Panc1 (cell line): Measurements from ENCODE around the gene RPS6KL1. TPM values are rescaled to one million over a fixed set of nuclear protein-coding genes. Genes with fewer than 3 reads are reported as not detected.

Experiments
- ATAC-seq: fragments of 200-7000 bp; cut with Tn5 transposase; 2 replicates; pipeline ENCODE4 v1.9.1; 2020; ENCODE audit warnings: mild to moderate bottlenecking, moderate library complexity
- BruUV-seq: library from RNA; stranded (reverse); fragments of 400-500 nt; replicated peaks from 2 replicates; lab custom pipeline; 2021; lab: Mats Ljungman, UMichigan
- CTCF ChIA-PET: fragments of 300-600 bp; sonication (Branson Sonifier 250); formaldehyde crosslinking; loops from one replicate; lab custom pipeline; 2022; ENCODE audit warnings: antibody characterized with exemption; lab: Charles Lee
- POLR2A ChIA-PET: fragments of 300-600 bp; sonication (Branson Sonifier 250); formaldehyde crosslinking; loops from one replicate; lab custom pipeline; 2022; ENCODE audit warnings: antibody characterized with exemption; lab: Charles Lee
- DNase-seq: peaks from one replicate; pipeline ENCODE4 v3.0.0-alpha.2; 2010; ENCODE audit warnings: low read depth, low spot score
- H3K27ac ChIP-seq: 2 replicates; pipeline ENCODE4 v1.5.1; 2011; ENCODE audit warnings: mild to moderate bottlenecking, low read length, inconsistent platforms
- H3K27me3 ChIP-seq: fragments of 200-500 bp; sonication (Bioruptor generic); 2 replicates; pipeline ENCODE4 v1.6.0; 2014; ENCODE audit warnings: low read length, inconsistent platforms; ENCODE audit not compliant: control insufficient read depth, insufficient read depth
- H3K36me3 ChIP-seq: fragments of 200-500 bp; sonication (Bioruptor generic); 2 replicates; pipeline ENCODE4 v1.5.1; 2014; ENCODE audit warnings: inconsistent platforms, mild to moderate bottlenecking, low read length, moderate library complexity; ENCODE audit not compliant: control insufficient read depth, insufficient read depth
- H3K4me1 ChIP-seq: 2 replicates; pipeline ENCODE4 v1.5.1; 2011; ENCODE audit warnings: inconsistent platforms, mild to moderate bottlenecking, low read length, moderate library complexity; ENCODE audit not compliant: control insufficient read depth, insufficient read depth
- H3K4me3 ChIP-seq, 2 experiments: 2 replicates each; pipeline ENCODE4 v1.5.1; 2011 to 2012; ENCODE audit warnings: low read depth in 2 of 2, low read length in 2 of 2, mild to moderate bottlenecking in 2 of 2, inconsistent platforms in 1 of 2, moderate library complexity in 1 of 2
- H3K9me3 ChIP-seq: fragments of 200-500 bp; sonication (Bioruptor generic); 2 replicates; pipeline ENCODE4 v1.5.1; 2014; ENCODE audit warnings: low read depth, mild to moderate bottlenecking, inconsistent platforms, low read length, moderate library complexity; ENCODE audit not compliant: control insufficient read depth, insufficient read depth
- CTCF ChIP-seq: fragments of 450-650 bp; IDR thresholded peaks from 2 replicates; pipeline ENCODE4 v1.5.1; 2017; ENCODE audit warnings: mild to moderate bottlenecking
- POLR2AphosphoS5 ChIP-seq: IDR thresholded peaks from 2 replicates; pipeline ENCODE4 v1.6.1; 2012; ENCODE audit warnings: mild to moderate bottlenecking, low read depth, low read length, moderate library complexity
- REST ChIP-seq, 2 experiments: IDR thresholded peaks; 2 replicates each; pipeline ENCODE4 v1.6.1; 2011 to 2012; ENCODE audit warnings: low read depth in 2 of 2, control low read depth in 1 of 2, low read length in 1 of 2, mild to moderate bottlenecking in 1 of 2, moderate library complexity in 1 of 2; ENCODE audit not compliant: insufficient read depth in 1 of 2
- SIN3A ChIP-seq: IDR thresholded peaks from 2 replicates; pipeline ENCODE4 v1.6.1; 2012; ENCODE audit warnings: low read depth, mild to moderate bottlenecking, low read length, moderate library complexity, borderline replicate concordance; ENCODE audit not compliant: insufficient read depth
- TCF7L2 ChIP-seq: IDR thresholded peaks from 2 replicates; pipeline ENCODE4 v1.6.1; 2011; ENCODE audit warnings: mild to moderate bottlenecking, low read depth, low read length, inconsistent platforms
- in situ Hi-C: cut with HindIII; loops from 2 replicates; pipeline ENCODE4 v1.10.0; 2016; ENCODE audit warnings: low sequenced_read_pairs, low pct_unique_long_range_greater_than_20kb
- intact Hi-C: fragments of 100-400 bp; cut with micrococcal nuclease; formaldehyde crosslinking; loops from one replicate; pipeline ENCODE4 v1.10.0; 2022; ENCODE audit not compliant: unreplicated experiment
- total RNA-seq: library from RNA; stranded (reverse); gene quantifications from one replicate; pipeline ENCODE4 v1.2.1, GENCODE V29; 2021; ENCODE audit not compliant: unreplicated experiment

Gene RPS6KL1
- total RNA-seq, 1 experiment from 2014 or later = 14.9 TPM

GRCh38 chr14:74893614-74894091, 29.4 kb downstream of the RPS6KL1 start:
- no peak for ATAC-seq
- ChIA-PET CTCF (no interaction called here), POLR2A (no interaction called here)
- intact Hi-C loops (no loop called here), in situ Hi-C loops (no loop called here)
- TF ChIP-seq POLR2AphosphoS5 (no peak), REST (IDR thresholded peaks at IDR 0.05; ENCODE audit: insufficient read depth in 1 of 2, low read depth in 2 of 2, low read length in 1 of 2) (no peak), TCF7L2 (no peak), CTCF (no peak), SIN3A (no peak)
- DNase-seq = no peak
- Histone ChIP-seq H3K36me3 (peaks cover 35% of the 10 kb centered on the region), H3K9me3 (no peaks in the 10 kb centered on the region), H3K4me3 (no peak overlapping the region), H3K4me1 (no peaks in the 10 kb centered on the region), H3K27me3 (no peaks in the 10 kb centered on the region), H3K27ac (no peak overlapping the region)
- no TSS peak for BruUV-seq

GRCh38 chr14:74892745-74893144, 30.3 kb downstream of the RPS6KL1 start:
- ChIA-PET CTCF (interaction anchor here (0.6 to 0.7 kb wide), 2 partner anchors 13 to 14 kb away, joined by 3 to 4 read pairs; no protein-coding TSS in a partner anchor), POLR2A (no interaction called here)
- H3K4me1 ChIP-seq = peaks cover 2% of the 10 kb centered on the region; the same call in 1 of the 2 replicates
- no peak for ATAC-seq
- no peak overlapping the region for H3K27ac ChIP-seq
- no peak overlapping the region for H3K4me3 ChIP-seq
- H3K36me3 ChIP-seq = peaks cover 35% of the 10 kb centered on the region
- H3K27me3 ChIP-seq = no peaks in the 10 kb centered on the region
- TF ChIP-seq REST (IDR thresholded peaks at IDR 0.05; ENCODE audit: insufficient read depth in 1 of 2, low read depth in 2 of 2, low read length in 1 of 2) (no peak), SIN3A (no peak), TCF7L2 (no peak), POLR2AphosphoS5 (no peak), CTCF (no peak)
- intact Hi-C loops (no loop called here), in situ Hi-C loops (no loop called here)
- DNase-seq = no peak
- no peaks in the 10 kb centered on the region for H3K9me3 ChIP-seq
- BruUV-seq = no TSS peak
